Caco-2 (cell line): ENCODE results near the gene C1orf174. TPM values are rescaled to one million over a fixed set of nuclear protein-coding genes. Genes with fewer than 3 reads are reported as not detected.

Experiments
- BruUV-seq: library from RNA; stranded (reverse); fragments of 400-500 nt; replicated peaks from 2 replicates; lab custom pipeline; 2021; lab: Mats Ljungman, UMichigan
- CTCF ChIA-PET: fragments of 300-600 bp; sonication (Branson Sonifier 250); formaldehyde crosslinking; loops from one replicate; lab custom pipeline; 2022; ENCODE audit warnings: antibody characterized with exemption; lab: Charles Lee
- POLR2A ChIA-PET: fragments of 300-600 bp; sonication (Branson Sonifier 250); formaldehyde crosslinking; loops from one replicate; lab custom pipeline; 2022; ENCODE audit warnings: antibody characterized with exemption; lab: Charles Lee
- DNase-seq, 2 experiments: peaks; one replicate each; pipeline versions ENCODE4 v3.0.0 to v3.0.0-alpha.2; 2020 to 2022
- H3K27me3 ChIP-seq: replicated peaks from 2 replicates; pipeline ENCODE4 v1.6.0; 2011; ENCODE audit warnings: low read length; ENCODE audit not compliant: control insufficient read depth, insufficient read depth
- H3K36me3 ChIP-seq: 2 replicates; pipeline ENCODE4 v1.5.1; 2011; ENCODE audit warnings: low read length; ENCODE audit not compliant: control insufficient read depth, insufficient read depth
- H3K4me1 ChIP-seq: fragments of 250-450 bp; sonication (Bioruptor Pico); 2 replicates; pipeline ENCODE4 v1.5.1; 2020; ENCODE audit warnings: mild to moderate bottlenecking
- H3K4me3 ChIP-seq: 2 replicates; pipeline ENCODE4 v1.5.1; 2011; ENCODE audit warnings: low read depth, mild to moderate bottlenecking, control low read depth, low read length
- H3K9me3 ChIP-seq: fragments of 250-450 bp; sonication (Bioruptor Pico); 2 replicates; pipeline ENCODE4 v1.5.1; 2020; ENCODE audit warnings: mild to moderate bottlenecking, moderate library complexity
- H3K27ac Mint-ChIP-seq: one replicate; pipeline ENCODE4 v1.8.0; 2022; ENCODE audit warnings: mixed read lengths; ENCODE audit not compliant: unreplicated experiment
- H3K27me3 Mint-ChIP-seq: one replicate; pipeline ENCODE4 v1.8.0; 2022; ENCODE audit warnings: mixed read lengths; ENCODE audit not compliant: insufficient read depth, unreplicated experiment
- H3K36me3 Mint-ChIP-seq: one replicate; pipeline ENCODE4 v1.8.0; 2022; ENCODE audit warnings: mild to moderate bottlenecking, mixed read lengths; ENCODE audit not compliant: insufficient read depth, unreplicated experiment
- H3K4me1 Mint-ChIP-seq: one replicate; pipeline ENCODE4 v1.8.0; 2022; ENCODE audit warnings: low read depth, mixed read lengths; ENCODE audit not compliant: unreplicated experiment
- H3K4me3 Mint-ChIP-seq: one replicate; pipeline ENCODE4 v1.8.0; 2022; ENCODE audit warnings: mild to moderate bottlenecking, moderate library complexity, mixed read lengths; ENCODE audit not compliant: unreplicated experiment
- H3K9me3 Mint-ChIP-seq: one replicate; pipeline ENCODE4 v1.8.0; 2022; ENCODE audit warnings: mixed read lengths; ENCODE audit not compliant: unreplicated experiment
- intact Hi-C: fragments of 100-400 bp; cut with micrococcal nuclease; formaldehyde crosslinking; loops from one replicate; pipeline ENCODE4 v1.10.0; 2022; ENCODE audit not compliant: unreplicated experiment
- total RNA-seq: library from RNA; stranded (reverse); gene quantifications from 2 replicates; pipeline ENCODE4 v1.2.3, GENCODE V29; 2022
- TF ChIP-seq, protein P1 (sequence below), 2 experiments: fragments of 200-600 bp in 1 of 2; IDR thresholded peaks; 1 replicate in 1 of 2; 2 replicates in 1 of 2; pipeline versions ENCODE4 v1.5.1 to v1.8.0; 2011 to 2022; ENCODE audit warnings: antibody characterized with exemption in 1 of 2, control low read depth in 1 of 2, inconsistent platforms in 1 of 2, low read depth in 1 of 2, low read length in 1 of 2, mild to moderate bottlenecking in 1 of 2, moderate library complexity in 1 of 2; ENCODE audit not compliant: insufficient read depth in 1 of 2, severe bottlenecking in 1 of 2, unreplicated experiment in 1 of 2

Gene C1orf174
- total RNA-seq, 1 experiment from 2014 or later, result 19.2 TPM

DNA sequence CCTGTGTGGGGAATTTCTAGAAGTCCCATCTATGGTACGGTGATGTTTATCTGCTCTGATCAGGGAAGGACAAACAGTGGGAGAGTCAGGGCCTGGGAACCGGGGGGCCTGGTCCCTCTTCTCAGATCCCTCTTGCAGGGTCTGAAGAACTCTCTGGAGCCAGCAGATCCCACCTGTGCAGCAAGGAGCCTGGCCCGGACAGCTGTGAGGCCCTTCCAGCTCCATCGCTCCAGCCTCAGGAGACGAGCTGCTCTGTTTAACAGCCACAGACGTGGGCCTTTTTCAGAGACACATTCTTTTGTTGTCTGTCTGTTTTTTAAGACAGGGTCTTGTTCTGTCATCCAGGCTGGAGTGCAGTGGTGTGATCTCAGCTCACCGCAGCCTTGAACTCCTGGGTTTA lies 14.5 kb downstream of the C1orf174 start:
- Histone ChIP-seq H3K36me3 (peaks cover 2% of the 10 kb centered on the region; the same call in 1 of the 2 replicates), H3K4me3 (no peak overlapping the region), H3K9me3 (no peaks in the 10 kb centered on the region), H3K27me3 (no peaks in the 10 kb centered on the region), H3K4me1 (no peaks in the 10 kb centered on the region)
- TF ChIP-seq, protein P1, sequence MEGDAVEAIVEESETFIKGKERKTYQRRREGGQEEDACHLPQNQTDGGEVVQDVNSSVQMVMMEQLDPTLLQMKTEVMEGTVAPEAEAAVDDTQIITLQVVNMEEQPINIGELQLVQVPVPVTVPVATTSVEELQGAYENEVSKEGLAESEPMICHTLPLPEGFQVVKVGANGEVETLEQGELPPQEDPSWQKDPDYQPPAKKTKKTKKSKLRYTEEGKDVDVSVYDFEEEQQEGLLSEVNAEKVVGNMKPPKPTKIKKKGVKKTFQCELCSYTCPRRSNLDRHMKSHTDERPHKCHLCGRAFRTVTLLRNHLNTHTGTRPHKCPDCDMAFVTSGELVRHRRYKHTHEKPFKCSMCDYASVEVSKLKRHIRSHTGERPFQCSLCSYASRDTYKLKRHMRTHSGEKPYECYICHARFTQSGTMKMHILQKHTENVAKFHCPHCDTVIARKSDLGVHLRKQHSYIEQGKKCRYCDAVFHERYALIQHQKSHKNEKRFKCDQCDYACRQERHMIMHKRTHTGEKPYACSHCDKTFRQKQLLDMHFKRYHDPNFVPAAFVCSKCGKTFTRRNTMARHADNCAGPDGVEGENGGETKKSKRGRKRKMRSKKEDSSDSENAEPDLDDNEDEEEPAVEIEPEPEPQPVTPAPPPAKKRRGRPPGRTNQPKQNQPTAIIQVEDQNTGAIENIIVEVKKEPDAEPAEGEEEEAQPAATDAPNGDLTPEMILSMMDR (IDR thresholded peaks at IDR 0.05; ENCODE audit: insufficient read depth in 1 of 2, low read depth in 1 of 2, low read length in 1 of 2, severe bottlenecking in 1 of 2, unreplicated experiment in 1 of 2), result no peak
- Mint-ChIP-seq H3K4me1 (no peaks in the 10 kb centered on the region), H3K27ac (no peak overlapping the region), H3K27me3 (no peaks in the 10 kb centered on the region), H3K9me3 (no peaks in the 10 kb centered on the region), H3K36me3 (peaks cover 25% of the 10 kb centered on the region), H3K4me3 (no peak overlapping the region)
- BruUV-seq, result no TSS peak
- CTCF ChIA-PET, result no interaction called here
- no peak for DNase-seq
- POLR2A ChIA-PET, result no interaction called here
- intact Hi-C loops, result no loop called here

DNA sequence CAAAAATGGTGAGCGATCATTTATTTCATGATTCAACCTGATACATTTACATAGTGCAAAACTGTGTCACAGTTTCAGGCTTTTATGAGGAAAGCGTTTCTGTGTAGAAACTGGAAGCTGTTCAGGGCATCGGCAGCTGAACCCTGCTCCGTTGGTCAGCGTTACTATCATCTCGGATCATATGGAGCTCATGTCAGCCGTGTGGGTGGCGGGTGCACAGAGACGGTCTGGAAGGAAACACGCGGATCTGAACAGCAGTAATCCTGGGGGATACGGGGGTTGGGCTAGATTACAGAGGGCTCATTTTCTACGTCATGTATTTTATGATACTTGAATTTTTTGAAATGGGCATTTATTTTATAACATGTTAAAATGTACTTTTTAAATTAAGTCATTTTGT lies 15.1 kb downstream of the C1orf174 start:
- TF ChIP-seq, protein P1 (IDR thresholded peaks at IDR 0.05; ENCODE audit: insufficient read depth in 1 of 2, low read depth in 1 of 2, low read length in 1 of 2, severe bottlenecking in 1 of 2, unreplicated experiment in 1 of 2), result no peak
- no peaks in the 10 kb centered on the region for H3K4me1 Mint-ChIP-seq
- BruUV-seq, result no TSS peak
- no peaks in the 10 kb centered on the region; the same call in 1 of the 2 replicates for H3K9me3 ChIP-seq
- H3K9me3 Mint-ChIP-seq, result no peaks in the 10 kb centered on the region
- H3K4me1 ChIP-seq, result no peaks in the 10 kb centered on the region
- CTCF ChIA-PET, result no interaction called here
- no peak overlapping the region for H3K4me3 Mint-ChIP-seq
- H3K27me3 Mint-ChIP-seq, result no peaks in the 10 kb centered on the region
- intact Hi-C loops, result no loop called here
- POLR2A ChIA-PET, result no interaction called here
- no peaks in the 10 kb centered on the region for H3K27me3 ChIP-seq
- H3K36me3 Mint-ChIP-seq, result peaks cover 20% of the 10 kb centered on the region
- H3K27ac Mint-ChIP-seq, result no peak overlapping the region
- no peak overlapping the region for H3K4me3 ChIP-seq
- DNase-seq, result no peak
- no peaks in the 10 kb centered on the region for H3K36me3 ChIP-seq

DNA sequence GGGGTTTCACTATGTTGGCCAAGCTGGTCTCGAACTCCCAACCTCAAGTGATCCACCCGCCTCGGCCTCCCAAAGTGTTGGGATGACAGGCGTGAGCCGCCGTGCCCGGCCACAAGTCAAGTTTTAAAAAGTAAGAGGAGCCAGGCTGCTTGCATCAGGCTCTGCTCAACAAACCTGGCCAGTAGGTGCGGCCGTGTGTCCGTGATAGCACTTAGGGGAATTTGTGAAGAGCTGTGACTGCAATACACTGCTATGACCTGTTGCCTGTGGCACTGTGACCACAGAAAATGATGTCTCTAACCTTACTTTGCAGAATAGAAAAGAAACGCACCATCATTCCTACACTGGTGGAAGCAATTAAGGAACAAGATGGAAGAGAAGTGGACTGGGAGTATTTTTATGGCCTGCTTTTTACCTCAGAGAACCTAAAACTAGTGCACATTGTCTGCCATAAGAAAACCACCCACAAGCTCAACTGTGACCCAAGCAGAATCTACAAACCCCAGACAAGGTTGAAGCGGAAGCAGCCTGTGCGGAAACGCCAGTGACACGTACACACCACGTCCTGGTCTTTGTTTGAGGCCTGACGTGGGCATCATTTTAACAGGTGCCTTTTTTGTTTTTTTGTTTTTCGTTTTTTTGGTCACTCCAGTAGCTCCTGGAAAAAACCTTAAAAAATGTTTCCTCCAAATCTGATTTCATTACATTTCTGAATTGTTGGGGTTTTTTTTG lies 16.7 kb downstream of the C1orf174 start:
- Histone ChIP-seq H3K9me3 (no peaks in the 10 kb centered on the region; the same call in 1 of the 2 replicates), H3K4me1 (no peaks in the 10 kb centered on the region), H3K4me3 (no peak overlapping the region), H3K27me3 (no peaks in the 10 kb centered on the region), H3K36me3 (no peaks in the 10 kb centered on the region)
- CTCF ChIA-PET, result no interaction called here
- peaks cover 10% of the 10 kb centered on the region for H3K36me3 Mint-ChIP-seq
- H3K9me3 Mint-ChIP-seq, result peaks cover 9% of the 10 kb centered on the region
- BruUV-seq, result no TSS peak
- POLR2A ChIA-PET, result no interaction called here
- H3K27ac Mint-ChIP-seq, result no peak overlapping the region
- TF ChIP-seq, protein P1 (IDR thresholded peaks at IDR 0.05; ENCODE audit: insufficient read depth in 1 of 2, low read depth in 1 of 2, low read length in 1 of 2, severe bottlenecking in 1 of 2, unreplicated experiment in 1 of 2), result no peak
- H3K4me1 Mint-ChIP-seq, result no peaks in the 10 kb centered on the region
- DNase-seq, result no peak
- no peaks in the 10 kb centered on the region for H3K27me3 Mint-ChIP-seq
- no peak overlapping the region for H3K4me3 Mint-ChIP-seq
- intact Hi-C loops, result no loop called here
